ENCODE measurements around the gene RNFT1. TPM values are rescaled to one million over a fixed set of nuclear protein-coding genes. Genes with fewer than 3 reads are reported as not detected.

RNFT1 gene
- total RNA-seq, 2 donors from 2014 or later: 20.1 to 25.5 TPM

Other genes starting within 250 kb of the RNFT1 start
- 10 to 100 TPM; 10.6 to 15.1 TPM for gene TUBD1, start 71.8 kb downstream of the RNFT1 start, total RNA-seq
- gene RPS6KB1, start 71.6 kb downstream of the RNFT1 start, total RNA-seq: 10 to 100 TPM; 50.8 to 95.1 TPM
- gene HEATR6, start 114.2 kb upstream of the RNFT1 start, total RNA-seq: 10 to 100 TPM; 18.5 to 21.3 TPM
- not detected for gene CA4, start 185.2 kb upstream of the RNFT1 start, total RNA-seq

Measured in natural killer cell treated with Interleukin-12 subunit alpha and Interleukin-12 subunit beta and Interleukin-15 and Interleukin-18, amount 100 ng/mL, for 72 hours (primary cell).